CD4-positive, alpha-beta T cell treated with Interleukin-21 for 1 hour (primary cell): ENCODE measurements around the gene KLK14.

Source experiments
- DNase-seq: peaks from one replicate; pipeline ENCODE4 v3.0.0-alpha.2; 2020

Gene KLK14

GRCh38 chr19:51107406-51108065, 24.8 kb upstream of the KLK14 start:
- no peak for DNase-seq

GRCh38 chr19:51103926-51104341, 21.2 kb upstream of the KLK14 start:
- no peak for DNase-seq

DNA sequence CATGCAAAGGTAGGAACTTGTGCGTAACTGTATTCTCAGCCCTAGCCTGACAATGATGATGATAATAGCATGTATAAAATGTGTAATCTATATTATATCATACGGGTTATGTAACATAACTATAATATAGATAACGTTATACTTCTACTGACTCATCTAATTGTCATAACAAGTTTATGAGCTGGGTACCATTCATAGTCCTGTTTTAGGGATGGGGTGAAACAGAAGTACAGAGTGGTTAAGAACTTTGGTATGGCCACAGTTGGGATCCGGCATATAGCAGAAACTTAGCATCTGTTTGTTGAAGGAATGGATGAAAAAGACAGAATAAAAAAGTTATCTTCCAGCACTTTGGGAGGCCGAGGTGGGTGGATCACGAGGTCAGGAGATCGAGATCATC, 20.3 kb upstream of the KLK14 start:
- DNase-seq = no peak

DNA sequence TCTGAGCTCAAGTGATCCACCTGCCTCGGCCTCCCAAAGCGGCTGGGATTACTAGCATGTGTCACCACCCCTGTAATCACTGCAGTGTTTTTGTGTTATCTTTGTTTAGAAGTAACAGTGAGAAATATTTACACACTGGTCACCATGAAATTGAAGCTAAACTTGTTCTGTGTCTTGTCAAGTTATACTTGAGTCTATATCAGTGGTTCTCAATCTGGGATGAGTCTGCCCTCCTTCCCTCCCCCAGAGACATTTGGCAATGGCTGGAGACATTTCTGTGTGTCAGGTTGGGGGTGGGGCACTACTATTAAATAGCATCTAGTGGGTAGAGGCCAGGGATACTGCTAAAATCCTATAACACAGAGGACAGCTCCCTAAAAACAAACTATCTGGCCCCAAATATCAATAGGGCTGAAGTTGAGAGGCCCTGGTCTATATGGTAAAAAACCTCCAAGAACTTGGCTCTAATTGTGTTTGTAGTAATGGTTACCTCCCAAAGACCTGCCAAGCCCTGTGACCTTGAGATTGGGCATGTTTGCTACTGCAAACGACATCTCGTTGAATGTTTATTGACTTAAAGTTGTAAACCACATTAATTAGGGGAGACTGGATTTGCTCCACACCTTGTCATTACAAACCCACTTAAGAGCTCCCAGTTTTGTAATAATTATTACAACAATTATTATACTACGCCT, 18.6 kb upstream of the KLK14 start:
- no peak for DNase-seq

DNA sequence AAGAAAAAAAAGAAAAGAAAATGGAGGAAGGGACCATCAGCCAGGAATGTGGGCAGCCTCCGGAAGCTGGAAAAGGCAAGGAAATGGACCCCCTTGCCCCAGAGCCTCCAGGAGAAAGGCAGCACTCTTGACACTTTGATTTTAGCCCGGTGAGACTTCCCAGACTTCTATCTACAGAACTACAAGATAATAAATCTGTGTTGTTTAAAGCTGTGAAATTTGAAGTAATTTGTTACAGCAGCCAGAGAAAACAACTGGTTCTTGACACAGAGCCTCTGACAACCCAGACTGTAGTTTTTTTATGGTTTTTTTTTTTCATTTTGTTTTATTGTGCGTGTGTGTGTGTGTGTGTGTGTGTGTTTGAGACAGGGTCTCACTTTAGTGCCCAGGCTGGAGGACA, 17.9 kb upstream of the KLK14 start:
- DNase-seq = no peak

DNA sequence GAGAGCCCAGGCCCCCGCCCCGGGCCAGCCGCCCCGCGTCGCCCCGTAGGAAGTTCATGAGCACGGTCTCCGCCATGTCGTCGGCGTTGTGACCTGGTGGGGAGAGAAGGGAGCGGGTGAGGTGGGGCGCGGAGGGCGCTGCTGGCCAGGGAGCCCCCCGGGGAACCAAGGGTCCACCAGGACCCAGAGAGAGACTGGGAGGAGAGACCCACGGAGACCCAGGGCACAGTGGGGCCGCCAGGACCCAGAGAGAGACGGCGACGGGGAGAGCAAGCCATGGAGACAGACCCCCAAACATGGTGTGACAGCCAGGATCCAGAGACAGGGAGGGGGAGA, 16.3 kb upstream of the KLK14 start:
- DNase-seq = no peak

- DNase-seq = peak; percentile 49
Observed at GRCh38 chr19:51098365-51099046, 15.8 kb upstream of the KLK14 start.

DNA sequence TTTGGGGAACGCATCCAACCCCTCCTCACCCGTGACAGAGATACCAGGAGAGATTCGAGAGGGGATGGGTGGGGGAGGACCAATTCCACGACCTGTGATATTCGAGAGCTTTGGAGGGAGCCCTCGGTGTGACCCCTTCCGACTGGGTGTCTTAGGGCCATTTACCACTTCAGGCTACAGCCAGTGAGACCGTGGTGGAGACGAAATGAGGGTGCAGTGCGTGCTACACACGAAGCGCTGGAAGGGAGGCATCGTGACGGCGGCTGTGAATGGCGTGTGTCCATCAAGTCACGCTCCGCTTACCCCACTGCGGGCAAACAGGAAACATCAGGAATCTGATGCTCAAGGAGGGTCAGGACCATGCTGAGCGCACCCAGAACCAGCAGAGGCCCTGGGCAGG, 15.1 kb upstream of the KLK14 start:
- no peak for DNase-seq

GRCh38 chr19:51097166-51097738, 14.6 kb upstream of the KLK14 start:
- peak; percentile 69 for DNase-seq

DNA sequence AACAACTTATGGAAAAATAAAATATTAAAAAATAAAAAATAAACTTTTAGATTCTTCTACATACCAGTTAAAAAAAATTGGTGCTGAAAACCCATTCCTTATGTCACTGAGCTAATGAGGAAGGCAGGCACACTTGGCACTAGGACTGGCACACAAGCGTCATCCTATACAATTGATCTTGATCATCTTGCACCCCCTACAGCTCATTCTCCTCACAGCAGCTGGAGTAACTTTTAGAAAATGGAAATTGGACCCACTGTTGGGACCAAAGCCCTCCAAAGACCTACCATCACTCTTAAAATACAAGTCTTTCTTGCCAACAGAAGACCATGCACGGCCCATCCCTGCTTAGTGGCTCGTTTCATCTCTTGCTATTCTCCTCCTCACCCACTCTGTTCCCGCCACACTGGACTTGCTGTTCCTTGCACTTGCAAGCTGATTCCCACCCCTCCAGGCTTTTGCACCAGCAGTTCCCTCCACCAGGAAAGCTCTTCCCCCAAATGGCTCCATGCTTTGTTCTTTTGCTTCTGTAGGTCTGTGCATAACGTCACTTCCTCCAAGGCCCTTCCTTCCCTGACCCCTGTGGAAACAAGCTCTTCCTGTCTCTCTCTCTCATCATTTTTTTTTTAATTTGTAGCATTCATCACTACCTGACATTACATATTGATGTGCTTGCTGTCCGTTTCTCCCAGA, 13.9 kb upstream of the KLK14 start:
- peak; percentile 13 for DNase-seq

DNA sequence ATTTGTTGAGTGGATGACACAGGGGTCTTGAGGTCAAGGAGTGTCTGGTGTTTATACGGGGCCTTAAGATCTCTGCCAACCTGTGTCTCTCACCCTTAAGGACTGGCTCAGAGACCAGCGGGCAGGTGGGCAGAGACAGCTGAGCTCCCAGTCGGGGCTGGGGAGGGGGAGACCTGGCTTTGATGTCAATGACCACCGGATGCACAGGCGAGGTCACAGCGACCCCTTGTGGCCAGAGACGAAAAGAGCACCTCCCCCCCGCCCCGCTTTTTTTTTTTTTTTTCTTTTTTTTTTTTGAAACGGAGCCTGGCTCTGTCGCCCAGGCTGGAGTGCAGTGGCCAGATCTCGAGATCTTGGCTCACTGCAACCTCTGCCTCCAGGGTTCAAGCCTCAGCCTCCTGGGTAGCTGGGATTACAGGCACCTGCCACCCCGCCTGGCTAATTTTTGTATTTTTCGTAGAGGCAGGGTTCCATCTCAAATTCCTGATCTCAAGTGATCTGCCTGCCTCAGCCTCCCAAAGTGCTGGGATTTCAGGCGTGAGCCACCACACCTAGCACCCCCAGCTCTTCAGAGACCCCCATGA, 12.1 kb upstream of the KLK14 start:
- peak; percentile 23 for DNase-seq

- DNase-seq = no peak
Observed at GRCh38 chr19:51093510-51094345, 11.0 kb upstream of the KLK14 start.

DNA sequence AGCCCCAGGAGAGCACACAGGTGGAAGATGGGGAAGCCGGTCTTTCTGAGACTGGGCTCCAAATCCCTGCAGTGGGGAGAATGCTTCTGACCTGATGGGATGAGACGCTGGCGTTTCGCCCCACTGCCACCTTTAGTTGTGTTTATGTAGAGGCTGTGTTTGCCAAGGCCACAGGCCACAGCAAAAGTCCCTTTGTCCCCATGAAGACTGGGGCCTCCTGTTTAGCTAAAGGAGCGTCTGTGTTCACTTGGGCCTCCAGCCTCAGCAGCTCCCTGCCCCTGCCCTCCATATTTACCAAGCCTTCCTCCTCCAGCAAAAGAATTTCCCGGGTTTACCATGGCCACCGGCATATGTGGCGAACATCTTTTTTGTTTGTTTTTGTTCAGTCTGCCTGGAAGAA, 10.4 kb upstream of the KLK14 start:
- DNase-seq = no peak

DNA sequence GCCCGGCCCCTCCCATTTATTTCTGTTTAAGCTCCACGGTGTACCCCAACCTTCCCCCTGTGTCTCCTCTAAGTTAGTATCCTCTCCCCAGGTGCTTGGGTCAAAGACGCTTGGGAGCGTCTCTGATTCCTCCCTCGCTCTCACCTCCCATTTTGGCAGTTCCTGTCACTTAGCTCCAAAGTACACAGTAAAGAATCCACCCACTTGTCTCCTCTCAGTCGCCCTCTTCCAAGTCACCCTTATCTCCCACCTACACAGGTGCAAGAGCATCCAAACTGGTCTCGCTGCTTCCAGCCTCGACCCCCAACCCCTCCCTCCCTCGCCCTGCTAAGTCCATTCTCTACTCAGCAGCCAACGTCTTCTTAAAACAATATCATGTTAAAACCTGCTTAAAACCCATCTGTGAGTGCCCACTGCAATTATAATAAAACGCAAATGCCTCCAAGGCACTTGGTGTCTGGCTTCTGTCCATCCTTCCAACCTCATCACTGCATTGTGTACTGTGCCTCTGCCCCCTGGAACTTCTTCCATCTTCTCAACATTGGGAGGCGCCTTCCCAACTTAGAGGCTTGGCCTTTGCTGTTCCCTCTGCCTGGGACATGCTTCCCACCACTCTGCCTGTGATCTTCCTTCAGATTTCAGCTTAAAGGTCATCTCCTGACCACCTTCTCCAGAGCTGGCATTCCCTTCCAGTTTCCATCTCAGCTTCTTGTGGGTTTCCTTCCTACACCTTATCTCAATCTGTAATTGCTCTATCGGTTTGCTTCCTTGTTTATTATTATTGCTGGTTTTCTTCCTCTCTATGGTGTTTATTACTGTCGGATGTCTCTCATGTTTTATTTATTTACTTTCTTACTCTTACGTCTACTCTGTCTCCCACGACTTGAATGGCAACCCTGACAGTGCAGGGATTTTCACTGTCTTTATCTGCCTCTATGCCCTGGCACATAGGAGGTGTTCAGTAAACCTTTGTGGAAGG, 9.5 kb upstream of the KLK14 start:
- DNase-seq = no peak

DNA sequence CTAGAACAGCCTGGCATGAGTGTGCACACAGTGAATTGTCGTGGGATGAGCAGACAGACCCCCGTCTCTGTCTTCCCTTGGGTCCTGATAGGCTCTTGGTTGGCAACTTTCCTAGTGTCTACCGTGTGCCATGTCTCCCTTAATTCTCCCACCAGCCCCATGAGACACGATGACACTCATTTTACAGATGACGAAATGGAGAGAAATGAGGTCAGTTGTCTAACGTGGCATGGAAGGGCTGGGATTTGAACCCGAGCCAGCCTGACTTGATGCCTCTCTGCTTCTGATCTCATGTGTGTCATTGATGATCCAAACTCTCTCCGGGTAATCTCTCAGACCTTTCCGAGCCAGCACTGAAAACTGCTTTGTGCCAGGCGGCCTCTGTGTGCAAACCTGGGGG, 8.4 kb upstream of the KLK14 start:
- no peak for DNase-seq

DNA sequence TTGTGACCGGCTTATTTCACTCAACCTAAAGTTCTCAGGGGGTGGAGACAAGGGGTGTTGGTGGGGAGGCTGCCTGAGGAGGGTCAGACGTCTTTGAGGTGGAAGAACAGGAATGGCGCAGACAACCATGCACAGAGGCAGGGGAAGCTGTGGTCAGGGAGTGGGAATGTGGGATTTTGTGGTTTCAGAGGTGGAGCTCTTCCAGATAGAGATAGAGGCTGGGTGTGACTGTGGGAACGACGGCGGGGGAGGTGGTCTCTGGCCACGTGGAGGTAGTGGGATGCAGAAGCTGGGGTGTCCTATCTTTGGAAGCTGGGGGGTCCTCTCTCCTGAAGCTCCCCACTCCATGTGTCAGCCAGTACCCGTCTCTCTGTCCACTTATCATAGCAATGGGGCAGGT, 7.8 kb upstream of the KLK14 start:
- DNase-seq = no peak

GRCh38 chr19:51089786-51090185, 7.1 kb upstream of the KLK14 start:
- DNase-seq = no peak

DNA sequence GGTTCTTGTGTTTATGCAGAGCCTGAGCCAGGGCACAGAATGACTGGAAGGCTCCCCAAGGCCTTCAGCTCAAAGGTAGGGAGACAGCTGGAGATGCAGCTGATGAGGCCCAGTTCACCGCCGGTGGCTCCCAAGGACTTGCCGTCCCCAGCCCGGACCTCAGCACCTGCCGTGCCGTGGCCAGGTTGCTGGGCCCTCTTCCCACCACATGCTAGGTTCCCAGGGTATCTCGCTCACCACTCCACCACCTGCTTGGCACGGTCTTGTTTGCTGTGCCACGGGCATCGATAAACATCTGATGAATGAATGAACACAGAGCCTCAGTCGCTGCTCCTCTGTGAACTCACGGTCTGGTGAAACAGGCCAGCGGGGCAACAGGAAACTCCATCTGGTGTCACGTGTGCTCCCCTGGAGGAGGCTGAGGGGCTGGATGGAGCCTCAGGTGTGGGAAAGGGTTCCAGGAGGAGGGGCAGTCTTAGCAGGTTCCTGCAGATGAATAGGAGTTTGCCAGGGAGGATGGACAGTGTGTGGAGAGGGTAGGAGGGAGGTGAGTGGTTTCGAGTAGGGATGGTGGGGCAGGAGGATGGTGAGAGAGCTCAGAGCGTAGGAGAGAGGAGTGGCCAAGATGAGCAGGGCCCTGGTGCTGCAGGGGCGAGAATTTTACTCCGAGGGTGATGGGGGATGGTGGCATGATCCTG, 3.6 kb upstream of the KLK14 start:
- no peak for DNase-seq

GRCh38 chr19:51084505-51084904, 1.8 kb upstream of the KLK14 start:
- DNase-seq = no peak

- no peak for DNase-seq
Observed at GRCh38 chr19:51083783-51084182, 1.1 kb upstream of the KLK14 start.
